GM23248 (cell line): ENCODE results near the gene GP1BA.

Source experiments
- EZH2 ChIP-seq: fragments of 200-600 bp; sonication (generic); IDR thresholded peaks from 2 replicates; pipeline ENCODE4 v1.6.1; 2018; ENCODE audit warnings: antibody characterized with exemption, mild to moderate bottlenecking; ENCODE audit not compliant: insufficient read depth, poor library complexity, severe bottlenecking
- EZH2phosphoT487 ChIP-seq: fragments of 200-600 bp; sonication (generic); IDR thresholded peaks from 2 replicates; pipeline ENCODE4 v1.6.1; 2018; ENCODE audit warnings: antibody characterized with exemption, moderate library complexity, mild to moderate bottlenecking, low read depth; ENCODE audit not compliant: insufficient read depth

DNA sequence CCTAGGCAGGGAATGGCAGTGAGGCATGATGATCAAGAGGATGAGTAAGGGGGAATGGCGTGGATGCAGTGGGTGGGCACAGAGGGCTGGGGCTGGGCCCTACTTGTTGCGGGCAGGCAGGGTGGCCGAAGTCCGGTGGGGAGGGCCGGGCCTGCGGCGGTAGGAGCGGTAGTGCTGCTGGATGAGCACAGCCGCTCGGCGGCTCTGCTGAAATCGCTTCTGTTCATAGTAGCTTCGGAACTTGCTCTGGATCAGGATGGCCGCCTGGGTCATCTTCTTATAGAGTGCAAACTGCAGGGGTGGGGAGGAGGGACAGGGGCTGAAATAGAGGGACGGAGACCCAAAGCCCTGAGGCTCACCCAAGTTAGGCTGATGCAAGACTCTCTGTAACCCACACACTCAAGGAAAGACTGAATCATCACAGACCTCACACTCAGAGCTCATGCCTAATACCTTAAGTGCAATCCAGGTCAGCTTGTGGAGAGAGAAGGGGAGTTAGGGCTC, 37.0 kb downstream of the GP1BA start:
- TF ChIP-seq EZH2phosphoT487 (no peak), EZH2 (no peak)
